Stomach (tissue), 9 donors: Measurements from ENCODE around the gene DNAH17. TPM values are rescaled to one million over a fixed set of nuclear protein-coding genes. Genes with fewer than 3 reads are reported as not detected.

Experiments
- DNase-seq, 2 donors: peaks; one replicate each; pipeline versions ENCODE4 v3.0.0 to v3.0.0-alpha.2; 2013 to 2019
- H3K27ac ChIP-seq, 5 donors: fragments of 200-600 bp in 4 of 5; sonication (generic) in 4 of 5; one replicate each; pipeline ENCODE4 v1.5.1; 2013 to 2019; ENCODE audit warnings: mild to moderate bottlenecking in 1 of 5, moderate library complexity in 1 of 5
- H3K27me3 ChIP-seq, 3 donors: fragments of 200-600 bp; sonication (generic); one replicate each; pipeline ENCODE4 v1.5.1; 2017 to 2019; ENCODE audit warnings: mixed run types in 1 of 3
- H3K36me3 ChIP-seq, 4 donors: fragments of 200-600 bp; sonication (generic); 1 replicate in 3 of 4; 2 replicates in 1 of 4; pipeline ENCODE4 v1.5.1; 2016 to 2019
- H3K4me1 ChIP-seq, 4 donors: fragments of 200-600 bp; sonication (generic); one replicate each; pipeline ENCODE4 v1.5.1; 2016 to 2019
- H3K4me3 ChIP-seq, 4 donors: fragments of 200-600 bp; sonication (generic) in 3 of 4; one replicate each; pipeline ENCODE4 v1.5.1; 2016 to 2019; ENCODE audit warnings: mild to moderate bottlenecking in 1 of 4
- H3K9me3 ChIP-seq, 4 donors: fragments of 200-600 bp; sonication (generic); one replicate each; pipeline ENCODE4 v1.5.1; 2016 to 2019
- EP300 ChIP-seq: sonication (generic); formaldehyde crosslinking; IDR thresholded peaks from one replicate; pipeline ENCODE4 v1.6.1; 2017; ENCODE audit warnings: antibody characterized with exemption
- POLR2A ChIP-seq, 4 donors: fragments of 450-650 bp; IDR thresholded peaks; one replicate each; pipeline ENCODE4 v1.6.1; 2016; ENCODE audit warnings: antibody characterized with exemption in 4 of 4, control low read depth in 2 of 4, mild to moderate bottlenecking in 1 of 4, moderate library complexity in 1 of 4
- POLR2AphosphoS5 ChIP-seq, 3 donors: sonication (generic); formaldehyde crosslinking; IDR thresholded peaks; one replicate each; pipeline ENCODE4 v1.6.1; 2016; ENCODE audit warnings: antibody characterized with exemption in 3 of 3
- WGBS, 5 donors: extraction: QIAGEN DNeasy Blood & Tissue Kit in 3 of 5; methylation state at CpG; one replicate each; pipeline versions ENCODE4 v1.1.5 to v1.1.7; 2013 to 2018; 5-methylcytosine and 5-hydroxymethylcytosine counted together
- intact Hi-C: fragments of 100-400 bp; cut with DNase I; formaldehyde crosslinking; loops from one replicate; pipeline ENCODE4 v1.15.1; 2023; ENCODE audit warnings: low total_unique reads
- polyA plus RNA-seq, 3 donors: library from polyadenylated mRNA; stranded (reverse); fragments of 200-250 nt; gene quantifications; one replicate each; pipeline ENCODE4 v1.2.3, GENCODE V29; 2013
- total RNA-seq, 5 donors: library from RNA; depleted of rRNA; stranded (reverse); fragments of >200 nt; gene quantifications; one replicate each; pipeline versions ENCODE4 v1.1.0 to v1.2.3, GENCODE V29; 2014 to 2016
- TF ChIP-seq, protein P1 (sequence below), 7 experiments: fragments of 450-650 bp in 4 of 7; fragments of 200-600 bp in 3 of 7; sonication (generic) in 3 of 7; IDR thresholded peaks; one replicate each; pipeline ENCODE4 v1.5.1; 2016 to 2019; ENCODE audit warnings: antibody characterized with exemption in 7 of 7, control low read depth in 2 of 7, mild to moderate bottlenecking in 1 of 7
- donor health status: healthy with polysubstance abuse.
- donor health status: Bipolar disorder and iron deficiency.
- donor health status: healthy.

The DNAH17 gene
- total and polyA plus RNA-seq, 8 donors = 0.03 to 2.4 (median 0.45) TPM; not detected in 5

DNA sequence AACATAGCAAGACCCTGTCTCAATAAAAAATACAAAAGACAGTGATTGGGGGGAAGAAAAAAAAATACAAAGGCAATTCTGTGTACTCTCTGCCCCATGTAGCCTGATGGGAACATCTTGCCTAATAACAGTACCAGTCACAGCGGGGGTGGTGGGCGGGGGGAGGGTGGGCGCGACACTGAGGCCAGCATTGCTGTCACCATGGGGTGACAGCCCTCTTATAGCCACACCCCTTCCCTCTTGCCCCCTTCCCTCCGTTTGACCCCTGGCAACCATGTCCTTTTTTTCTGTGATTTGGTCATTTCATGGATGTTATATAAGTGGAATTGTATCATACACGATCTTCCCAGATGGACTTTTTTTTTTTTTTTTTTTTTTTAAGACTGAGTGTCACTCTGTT, 80.9 kb downstream of the DNAH17 start:
- TF ChIP-seq, protein P1, sequence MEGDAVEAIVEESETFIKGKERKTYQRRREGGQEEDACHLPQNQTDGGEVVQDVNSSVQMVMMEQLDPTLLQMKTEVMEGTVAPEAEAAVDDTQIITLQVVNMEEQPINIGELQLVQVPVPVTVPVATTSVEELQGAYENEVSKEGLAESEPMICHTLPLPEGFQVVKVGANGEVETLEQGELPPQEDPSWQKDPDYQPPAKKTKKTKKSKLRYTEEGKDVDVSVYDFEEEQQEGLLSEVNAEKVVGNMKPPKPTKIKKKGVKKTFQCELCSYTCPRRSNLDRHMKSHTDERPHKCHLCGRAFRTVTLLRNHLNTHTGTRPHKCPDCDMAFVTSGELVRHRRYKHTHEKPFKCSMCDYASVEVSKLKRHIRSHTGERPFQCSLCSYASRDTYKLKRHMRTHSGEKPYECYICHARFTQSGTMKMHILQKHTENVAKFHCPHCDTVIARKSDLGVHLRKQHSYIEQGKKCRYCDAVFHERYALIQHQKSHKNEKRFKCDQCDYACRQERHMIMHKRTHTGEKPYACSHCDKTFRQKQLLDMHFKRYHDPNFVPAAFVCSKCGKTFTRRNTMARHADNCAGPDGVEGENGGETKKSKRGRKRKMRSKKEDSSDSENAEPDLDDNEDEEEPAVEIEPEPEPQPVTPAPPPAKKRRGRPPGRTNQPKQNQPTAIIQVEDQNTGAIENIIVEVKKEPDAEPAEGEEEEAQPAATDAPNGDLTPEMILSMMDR (IDR thresholded peaks at IDR 0.05) = no peak
- TF ChIP-seq EP300 = no peak
- TF ChIP-seq POLR2A (IDR thresholded peaks at IDR 0.05) = no peak
- TF ChIP-seq POLR2AphosphoS5 (IDR thresholded peaks at IDR 0.05) = no peak
- H3K27ac ChIP-seq = no peak overlapping the region
- no peaks in the 10 kb centered on the region for H3K36me3 ChIP-seq
- H3K27me3 ChIP-seq = peaks cover 0 to 16% (median 0%) of the 10 kb centered on the region in 3 donors
- no peaks in the 10 kb centered on the region for H3K4me1 ChIP-seq
- intact Hi-C loops = loop anchor here (10.0 kb wide), 1 partner anchor 298 kb away; no protein-coding TSS in a partner anchor
- no peaks in the 10 kb centered on the region for H3K9me3 ChIP-seq
- H3K4me3 ChIP-seq = no peak overlapping the region
- 62 to 73% (median 65%) methylated on average over 6 of the region's 6 CpGs for WGBS, 5 donors
- DNase-seq = no peak

DNA sequence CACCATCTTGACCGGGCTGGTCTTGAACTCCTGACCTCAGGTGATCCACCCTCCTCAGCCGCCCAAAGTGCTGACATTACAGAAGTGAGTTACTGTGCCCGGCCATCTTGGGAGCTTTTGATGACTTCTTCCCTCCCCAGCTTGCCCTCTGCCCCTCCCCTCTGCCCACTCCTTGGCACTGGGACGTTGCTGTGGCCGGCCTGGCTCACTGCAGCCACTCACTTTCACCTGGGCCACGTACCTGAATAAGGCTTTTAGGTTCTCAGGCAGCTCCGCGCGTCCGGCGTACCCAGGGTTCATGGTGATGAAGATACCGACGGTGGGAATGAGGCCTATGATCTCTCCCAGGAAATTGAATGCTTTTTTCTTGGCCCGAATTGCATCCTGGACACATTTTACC, 81.6 kb downstream of the DNAH17 start:
- intact Hi-C loops = loop anchor here (10.0 kb wide), 1 partner anchor 299 kb away; no protein-coding TSS in a partner anchor
- peaks cover 0 to 16% (median 0%) of the 10 kb centered on the region in 3 donors for H3K27me3 ChIP-seq
- 83 to 89% (median 87%) methylated on average over 14 of the region's 14 CpGs for WGBS, 5 donors
- no peaks in the 10 kb centered on the region for H3K9me3 ChIP-seq
- TF ChIP-seq, protein P1 (IDR thresholded peaks at IDR 0.05) = no peak
- no peaks in the 10 kb centered on the region for H3K4me1 ChIP-seq
- no peak overlapping the region for H3K4me3 ChIP-seq
- no peak for DNase-seq
- H3K36me3 ChIP-seq = no peaks in the 10 kb centered on the region
- no peak overlapping the region for H3K27ac ChIP-seq

DNA sequence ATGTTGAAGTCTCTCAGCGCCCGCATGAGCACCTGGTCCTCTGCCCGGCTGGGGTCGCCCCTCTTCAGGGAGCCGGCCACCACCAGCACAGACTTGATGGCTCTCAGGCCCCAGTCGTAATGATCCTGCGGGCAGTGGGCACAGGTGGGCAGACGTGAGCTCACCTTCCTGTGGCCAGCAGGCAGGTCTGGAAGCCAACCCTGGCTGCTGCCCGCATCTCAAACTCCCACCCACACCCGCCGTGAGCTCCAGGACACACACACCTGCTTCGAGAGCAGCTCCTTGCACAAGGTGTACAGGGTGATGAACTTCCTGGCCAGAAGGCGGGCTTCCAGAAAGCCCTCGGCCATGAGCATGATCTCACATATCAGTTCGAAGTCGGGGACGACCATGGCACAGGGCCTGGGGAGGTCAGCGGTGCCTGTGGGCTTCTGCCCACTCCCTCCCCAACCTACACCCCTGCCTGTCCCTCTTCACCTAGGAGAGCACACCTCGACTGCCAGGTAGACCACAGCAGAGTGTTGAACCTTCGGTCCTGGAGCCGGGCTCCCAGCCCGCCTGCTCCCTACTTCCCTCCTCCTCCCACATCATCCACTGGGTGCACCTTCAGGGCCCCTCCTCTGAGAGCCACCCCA, 82.4 kb downstream of the DNAH17 start:
- 74 to 88% (median 88%) methylated on average over 9 to 22 of the region's 22 CpGs for WGBS, 5 donors
- peaks cover 0 to 16% (median 0%) of the 10 kb centered on the region in 3 donors for H3K27me3 ChIP-seq
- no peaks in the 10 kb centered on the region for H3K9me3 ChIP-seq
- no peaks in the 10 kb centered on the region for H3K36me3 ChIP-seq
- no peaks in the 10 kb centered on the region for H3K4me1 ChIP-seq
- DNase-seq = no peak
- TF ChIP-seq POLR2AphosphoS5 (IDR thresholded peaks at IDR 0.05) (no peak), EP300 (no peak), POLR2A (IDR thresholded peaks at IDR 0.05) (no peak)
- TF ChIP-seq, protein P1 (IDR thresholded peaks at IDR 0.05) = no peak
- H3K4me3 ChIP-seq = no peak overlapping the region
- no peak overlapping the region for H3K27ac ChIP-seq
- intact Hi-C loops = loop anchor here (10.0 kb wide), 1 partner anchor 300 kb away; no protein-coding TSS in a partner anchor

DNA sequence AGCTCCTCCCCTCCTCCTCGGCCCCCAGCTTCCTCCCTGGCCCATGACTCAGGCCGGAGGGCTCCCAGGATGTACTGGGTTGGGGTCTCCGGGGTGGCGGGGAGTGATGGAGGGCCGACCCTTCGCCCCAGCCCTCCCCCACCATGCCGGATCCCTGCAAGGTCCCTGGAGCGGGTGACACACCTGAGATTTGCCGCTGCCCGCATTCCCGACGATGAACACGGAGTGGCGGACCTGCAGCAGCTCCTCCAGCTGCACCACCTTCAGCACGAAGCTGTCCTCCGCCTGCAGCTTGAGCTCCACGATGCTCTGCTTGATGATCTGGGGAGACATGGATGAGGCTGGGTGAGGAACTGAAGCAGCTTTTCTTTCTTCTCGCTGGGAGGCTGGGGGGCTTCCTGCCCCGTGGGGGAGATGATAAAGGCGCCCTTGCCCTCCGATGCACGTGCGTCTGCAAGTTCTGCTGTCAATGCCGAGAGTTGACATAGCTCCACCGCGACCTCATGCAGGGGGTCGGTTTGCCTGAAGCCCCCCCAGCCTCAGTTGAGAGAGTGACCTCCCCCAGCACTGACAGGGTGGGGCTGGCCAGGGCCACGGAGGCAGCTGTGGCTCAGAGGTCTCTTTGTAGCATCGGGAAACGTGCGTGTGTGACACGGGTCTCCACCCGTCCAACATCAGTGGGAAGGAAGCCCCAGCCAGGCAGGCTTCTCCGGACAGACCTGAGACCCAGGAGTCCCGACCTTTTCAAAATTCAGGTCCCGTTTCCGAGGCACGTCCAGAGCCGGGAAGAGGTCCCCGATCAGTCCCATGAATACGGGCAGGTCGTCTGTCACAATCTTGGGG, 83.1 kb downstream of the DNAH17 start:
- TF ChIP-seq, protein P1 (IDR thresholded peaks at IDR 0.05) = no peak
- TF ChIP-seq POLR2AphosphoS5 (IDR thresholded peaks at IDR 0.05) = no peak
- no peak for TF ChIP-seq POLR2A (IDR thresholded peaks at IDR 0.05)
- TF ChIP-seq EP300 = no peak
- H3K36me3 ChIP-seq = no peaks in the 10 kb centered on the region
- no peaks in the 10 kb centered on the region for H3K9me3 ChIP-seq
- no peak overlapping the region for H3K27ac ChIP-seq
- WGBS, 5 donors = 73 to 83% (median 76%) methylated on average over 19 to 42 of the region's 42 CpGs
- DNase-seq = no peak
- peaks cover 0 to 16% (median 0%) of the 10 kb centered on the region in 3 donors for H3K27me3 ChIP-seq
- no peaks in the 10 kb centered on the region for H3K4me1 ChIP-seq
- H3K4me3 ChIP-seq = no peak overlapping the region
- intact Hi-C loops = loop anchor here (10.0 kb wide), 1 partner anchor 301 kb away; no protein-coding TSS in a partner anchor
